H1 (cell line): Measurements from ENCODE around the gene GPC4. TPM values are rescaled to one million over a fixed set of nuclear protein-coding genes. Genes with fewer than 3 reads are reported as not detected.

ENCODE experiments used
- CTCF ChIA-PET: fragments of 300-600 bp; sonication (Branson Sonifier 250); formaldehyde crosslinking; loops from one replicate; lab custom pipeline; 2021; ENCODE audit not compliant: partially characterized antibody; lab: Charles Lee
- POLR2A ChIA-PET: fragments of 300-600 bp; sonication (Branson Sonifier 250); formaldehyde crosslinking; loops from one replicate; lab custom pipeline; 2021; ENCODE audit warnings: inconsistent platforms; ENCODE audit not compliant: partially characterized antibody; lab: Charles Lee
- DNase-seq, 2 experiments: peaks; one replicate each; pipeline versions ENCODE4 v3.0.0 to v3.0.0-alpha.2; 2010 to 2022; ENCODE audit warnings: low spot score in 2 of 2, low read depth in 1 of 2, mixed read lengths in 1 of 2
- FAIRE-seq: peaks from 2 replicates; lab custom pipeline; 2011; peaks lifted over from hg19 to GRCh38; lab: Jason Lieb, UNC
- H2AFZ ChIP-seq: 2 replicates; pipeline ENCODE4 v1.8.1; 2012; ENCODE audit warnings: low read length, inconsistent platforms
- H2AK5ac ChIP-seq: 2 replicates; pipeline ENCODE4 v1.6.1; 2013; ENCODE audit warnings: low read depth, low read length
- H2BK120ac ChIP-seq: replicated peaks from 2 replicates; pipeline ENCODE3; 2013; ENCODE audit warnings: low read depth, low read length, inconsistent platforms
- H2BK12ac ChIP-seq: 2 replicates; pipeline ENCODE4 v1.6.1; 2013; ENCODE audit warnings: low read depth, low read length
- H2BK15ac ChIP-seq: 2 replicates; pipeline ENCODE4 v1.6.1; 2013; ENCODE audit warnings: low read length
- H2BK20ac ChIP-seq: 2 replicates; pipeline ENCODE4 v1.6.1; 2013; ENCODE audit warnings: low read length
- H2BK5ac ChIP-seq: 2 replicates; pipeline ENCODE4 v1.6.1; 2013; ENCODE audit warnings: low read depth, low read length
- H3K14ac ChIP-seq: 2 replicates; pipeline ENCODE4 v1.6.1; 2013; ENCODE audit warnings: inconsistent platforms; ENCODE audit not compliant: insufficient read length
- H3K18ac ChIP-seq: 2 replicates; pipeline ENCODE4 v1.6.1; 2013; ENCODE audit warnings: low read length; ENCODE audit errors: extremely low read depth
- H3K23ac ChIP-seq: 2 replicates; pipeline ENCODE4 v1.6.1; 2013; ENCODE audit warnings: inconsistent platforms; ENCODE audit not compliant: insufficient read length
- H3K23me2 ChIP-seq: 2 replicates; pipeline ENCODE4 v1.6.1; 2013; ENCODE audit warnings: low read depth, low read length
- H3K27ac ChIP-seq: 2 replicates; pipeline ENCODE4 v1.6.1; 2011; ENCODE audit warnings: low read depth, low read length, inconsistent platforms
- H3K27me3 ChIP-seq, 4 experiments: replicated peaks in 1 of 4; 1 replicate in 1 of 4; 2 replicates in 3 of 4; pipeline versions ENCODE4 v1.6.1 to v1.8.1; 2011 to 2013; ENCODE audit warnings: low read length in 3 of 4, mild to moderate bottlenecking in 3 of 4, inconsistent platforms in 2 of 4, mixed read lengths in 2 of 4, moderate library complexity in 1 of 4; ENCODE audit not compliant: control insufficient read depth in 3 of 4, insufficient read depth in 3 of 4; ENCODE audit errors: extremely low read depth in 1 of 4
- H3K36me3 ChIP-seq, 4 experiments: 2 replicates each; pipeline versions ENCODE4 v1.6.1 to v1.8.1; 2011 to 2013; ENCODE audit warnings: mild to moderate bottlenecking in 4 of 4, low read length in 3 of 4, moderate library complexity in 2 of 4, control low read depth in 1 of 4, inconsistent platforms in 1 of 4; ENCODE audit not compliant: insufficient read depth in 4 of 4, control insufficient read depth in 2 of 4
- H3K4ac ChIP-seq: replicated peaks from 2 replicates; pipeline ENCODE3; 2013; ENCODE audit warnings: low read length, low read depth, mixed read lengths, inconsistent platforms; ENCODE audit not compliant: insufficient read length
- H3K4me1 ChIP-seq, 4 experiments: replicated peaks in 1 of 4; 1 replicate in 1 of 4; 2 replicates in 3 of 4; pipeline versions ENCODE4 v1.6.1 to v1.8.1; 2011 to 2013; ENCODE audit warnings: low read length in 3 of 4, inconsistent platforms in 2 of 4, mixed read lengths in 1 of 4; ENCODE audit not compliant: insufficient read depth in 4 of 4, control insufficient read depth in 3 of 4
- H3K4me2 ChIP-seq, 2 experiments: 2 replicates each; pipeline versions ENCODE4 v1.6.1 to v1.8.1; 2011 to 2013; ENCODE audit warnings: low read depth in 2 of 2, low read length in 2 of 2, control low read depth in 1 of 2, inconsistent platforms in 1 of 2, mild to moderate bottlenecking in 1 of 2; ENCODE audit not compliant: insufficient read depth in 1 of 2
- H3K4me3 ChIP-seq, 4 experiments: fragments of 200-600, 300-600 bp in 1 of 4; sonication (generic), shearing (Covaris generic), sonication (Bioruptor Twin) in 1 of 4; 2 replicates each; pipeline versions ENCODE4 v1.5.1 to v1.8.1; 2011 to 2016; ENCODE audit warnings: low read length in 4 of 4, low read depth in 3 of 4, control low read depth in 2 of 4, inconsistent platforms in 2 of 4, mild to moderate bottlenecking in 2 of 4, mixed read lengths in 1 of 4, moderate library complexity in 1 of 4; ENCODE audit not compliant: insufficient read depth in 2 of 4; ENCODE audit errors: extremely low read depth in 1 of 4
- H3K56ac ChIP-seq: replicated peaks from 2 replicates; pipeline ENCODE3; 2013; ENCODE audit warnings: low read depth, mild to moderate bottlenecking, mixed read lengths, low read length, inconsistent platforms; ENCODE audit not compliant: insufficient read length
- H3K79me1 ChIP-seq: 2 replicates; pipeline ENCODE4 v1.6.1; 2013; ENCODE audit warnings: low read depth, low read length, control low read depth
- H3K79me2 ChIP-seq, 2 experiments: 2 replicates each; pipeline versions ENCODE4 v1.6.1 to v1.8.1; 2012 to 2013; ENCODE audit warnings: low read length in 2 of 2, mild to moderate bottlenecking in 2 of 2, inconsistent platforms in 1 of 2; ENCODE audit not compliant: insufficient read depth in 2 of 2, control insufficient read depth in 1 of 2
- H3K9ac ChIP-seq, 4 experiments: replicated peaks in 1 of 4; 1 replicate in 1 of 4; 2 replicates in 3 of 4; pipeline versions ENCODE4 v1.6.1 to v1.8.1; 2011 to 2013; ENCODE audit warnings: low read depth in 3 of 4, low read length in 3 of 4, control low read depth in 2 of 4, mild to moderate bottlenecking in 2 of 4, moderate library complexity in 2 of 4, inconsistent platforms in 1 of 4; ENCODE audit errors: extremely low read depth in 1 of 4
- H3K9me3 ChIP-seq, 2 experiments: 2 replicates each; pipeline versions ENCODE4 v1.6.1 to v1.8.1; 2012 to 2013; ENCODE audit warnings: mild to moderate bottlenecking in 2 of 2, moderate library complexity in 2 of 2, control low read depth in 1 of 2, inconsistent platforms in 1 of 2, low read depth in 1 of 2, low read length in 1 of 2, mixed read lengths in 1 of 2; ENCODE audit not compliant: insufficient read depth in 2 of 2
- H4K20me1 ChIP-seq, 2 experiments: replicated peaks in 1 of 2; 2 replicates each; pipeline versions ENCODE3 to v1.8.1; 2011 to 2013; ENCODE audit warnings: inconsistent platforms in 2 of 2, low read length in 2 of 2, mild to moderate bottlenecking in 1 of 2; ENCODE audit not compliant: insufficient read depth in 2 of 2, control insufficient read depth in 1 of 2
- H4K5ac ChIP-seq: 2 replicates; pipeline ENCODE4 v1.6.1; 2013; ENCODE audit warnings: low read length, low read depth, mixed read lengths, inconsistent platforms; ENCODE audit not compliant: insufficient read length
- H4K8ac ChIP-seq: 2 replicates; pipeline ENCODE4 v1.8.0; 2013; ENCODE audit warnings: mild to moderate bottlenecking, moderate library complexity, low read length, inconsistent platforms; ENCODE audit not compliant: insufficient read depth; ENCODE audit errors: extremely low read depth
- H4K91ac ChIP-seq: replicated peaks from 2 replicates; pipeline ENCODE3; 2013; ENCODE audit warnings: low read length, mixed read lengths, inconsistent platforms; ENCODE audit not compliant: insufficient read length
- CBX8 ChIP-seq: fragments of 300-800, 300-1000 bp; sonication (generic); IDR thresholded peaks from 2 replicates; pipeline ENCODE4 v1.7.1; 2016; ENCODE audit warnings: low read depth, low read length, borderline replicate concordance
- JUN ChIP-seq: IDR thresholded peaks from 2 replicates; pipeline ENCODE4 v1.6.1; 2011; ENCODE audit warnings: low read depth, mild to moderate bottlenecking, improper control_type of control experiment, low read length
- TBP ChIP-seq: IDR thresholded peaks from 2 replicates; pipeline ENCODE4 v1.6.1; 2011; ENCODE audit warnings: low read depth, low read length, improper control_type of control experiment
- WGBS, 2 experiments: shearing (Covaris generic) in 1 of 2; methylation state at CpG; one replicate each; pipeline versions ENCODE4 v1.1.6 to v1.1.7; 2013 to 2015; ENCODE audit warnings: low lambda C conversion rate in 2 of 2, mixed read lengths in 2 of 2, inconsistent platforms in 1 of 2, low coverage in 1 of 2, missing lambda C conversion rate in 1 of 2; ENCODE audit not compliant: insufficient replicate concordance in 2 of 2, insufficient coverage in 1 of 2, insufficient read length in 1 of 2; ENCODE audit errors: extremely low coverage in 1 of 2, missing lambda C conversion rate in 1 of 2; 5-methylcytosine and 5-hydroxymethylcytosine counted together
- polyA plus RNA-seq, 7 experiments: library from polyadenylated mRNA; depleted of rRNA in 3 of 7; stranded (reverse) in 5 of 7; unstranded in 2 of 7; fragments of >200 nt in 5 of 7; fragments of 200-250 nt in 2 of 7; gene quantifications; 1 replicate in 5 of 7; 2 replicates in 1 of 7; 4 replicates in 1 of 7; pipeline versions ENCODE4 v1.2.1 to v1.2.3, GENCODE V29; 2011 to 2013; ENCODE audit warnings: missing spikeins in 2 of 7, mixed read lengths in 2 of 7
- total RNA-seq: library from RNA; stranded (reverse); fragmentation: NEBNext Ultra II Directional; extraction: Animal tissue kit (Norgen Biotek cat#: 25700); gene quantifications from 2 replicates; pipeline ENCODE4 v1.2.1, GENCODE V29; 2021
- TF ChIP-seq, protein P1 (sequence below): IDR thresholded peaks from 2 replicates; pipeline ENCODE4 v1.6.1; 2011; ENCODE audit warnings: low read length, improper control_type of control experiment

Gene GPC4
- total and polyA plus RNA-seq, 2 of the 8 experiments (the other 6 are each of a cell fraction or from before 2014, with no cell fraction given) = 46.8 to 230 TPM

DNA sequence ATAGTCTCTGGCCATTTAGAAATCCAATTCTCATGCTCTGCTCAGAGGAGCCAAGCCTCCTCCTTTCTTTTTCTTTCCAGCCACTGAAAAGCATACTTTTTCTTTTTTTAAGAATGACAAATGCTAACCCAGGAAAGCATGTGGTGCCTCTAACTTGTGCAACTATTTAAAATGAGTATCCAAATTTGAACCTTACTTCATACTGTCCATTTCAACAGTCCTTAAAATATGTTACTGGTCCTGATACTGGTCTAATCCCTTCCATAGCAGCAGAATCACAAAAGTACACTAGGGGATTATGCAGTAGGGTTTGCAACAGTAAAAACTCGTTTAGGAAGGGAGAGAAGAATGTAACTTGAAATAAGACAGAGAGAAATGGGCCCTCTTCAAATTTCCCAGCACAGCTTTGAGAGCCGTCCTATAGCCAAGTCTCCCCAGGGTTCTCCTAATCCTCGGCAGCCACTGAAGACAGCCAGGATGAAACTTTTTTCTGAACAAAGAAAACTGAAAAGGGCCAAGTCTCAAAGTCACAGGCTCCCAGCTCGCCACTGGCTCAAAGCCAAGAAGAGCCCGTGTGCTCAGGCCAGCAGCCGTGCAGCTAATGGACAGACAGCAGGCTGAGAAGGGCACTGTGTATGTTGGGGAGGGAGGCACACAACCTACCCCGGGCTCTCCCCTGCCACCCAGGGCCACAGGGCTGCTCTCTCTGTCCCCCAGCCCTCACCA is 39.5 kb downstream of the GPC4 start:
- H3K18ac ChIP-seq = no peak overlapping the region
- no peak overlapping the region for H4K8ac ChIP-seq
- ChIA-PET POLR2A (no interaction called here), CTCF (interaction anchor here (0.9 to 1.0 kb wide), 2 partner anchors 13 to 295 kb away, joined by 3 read pairs; no protein-coding TSS in a partner anchor)
- H4K5ac ChIP-seq = no peak overlapping the region
- peaks cover 9 to 13% of the 10 kb centered on the region in 2 experiments for H4K20me1 ChIP-seq
- H3K4ac ChIP-seq = no peak overlapping the region
- no peaks in the 10 kb centered on the region for H3K9me3 ChIP-seq
- H3K56ac ChIP-seq = no peak overlapping the region
- DNase-seq (no peak), FAIRE-seq (peak; percentile 7)
- 0 out of 4 replicates have a peak overlapping the region, but pooled peaks have one; percentile 8 to 34 for H3K4me2 ChIP-seq
- WGBS, 2 experiments = 75% methylated on average over 7 of the region's 7 CpGs; no CpG with 5 or more reads in 1 of the 2 experiments
- H3K27ac ChIP-seq = no peak overlapping the region
- no peak overlapping the region for H2BK15ac ChIP-seq
- no peak overlapping the region for H2BK20ac ChIP-seq
- no peak overlapping the region for H2BK5ac ChIP-seq
- H4K91ac ChIP-seq = no peak overlapping the region
- H2BK120ac ChIP-seq = no peak overlapping the region
- H3K4me1 ChIP-seq = peaks cover 4 to 13% (median 7%) of the 10 kb centered on the region in 4 experiments
- H3K23me2 ChIP-seq = no peaks in the 10 kb centered on the region
- peaks cover 0 to 7% (median 3%) of the 10 kb centered on the region in 4 experiments; a peak in 6 of 8 replicates for H3K36me3 ChIP-seq
- H3K23ac ChIP-seq = no peak overlapping the region
- no peak overlapping the region for H3K9ac ChIP-seq
- H3K14ac ChIP-seq = no peak overlapping the region
- no peak overlapping the region for H3K4me3 ChIP-seq
- H2AK5ac ChIP-seq = no peak overlapping the region
- no peaks in the 10 kb centered on the region for H3K79me1 ChIP-seq
- no peak overlapping the region for H2BK12ac ChIP-seq
- H3K79me2 ChIP-seq = peaks cover 7 to 98% of the 10 kb centered on the region in 2 experiments; a peak in 3 of 4 replicates
- H2AFZ ChIP-seq = no peak overlapping the region
- no peaks in the 10 kb centered on the region for H3K27me3 ChIP-seq
- TF ChIP-seq TBP (no peak), CBX8 (no peak), JUN (no peak)
- TF ChIP-seq, protein P1, sequence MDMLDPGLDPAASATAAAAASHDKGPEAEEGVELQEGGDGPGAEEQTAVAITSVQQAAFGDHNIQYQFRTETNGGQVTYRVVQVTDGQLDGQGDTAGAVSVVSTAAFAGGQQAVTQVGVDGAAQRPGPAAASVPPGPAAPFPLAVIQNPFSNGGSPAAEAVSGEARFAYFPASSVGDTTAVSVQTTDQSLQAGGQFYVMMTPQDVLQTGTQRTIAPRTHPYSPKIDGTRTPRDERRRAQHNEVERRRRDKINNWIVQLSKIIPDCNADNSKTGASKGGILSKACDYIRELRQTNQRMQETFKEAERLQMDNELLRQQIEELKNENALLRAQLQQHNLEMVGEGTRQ = no peak
